Umbilical cord (tissue), 2 donors: Measurements from ENCODE around the gene ADAMTS13. TPM values are rescaled to one million over a fixed set of nuclear protein-coding genes. Genes with fewer than 3 reads are reported as not detected.
A peak's percentile ranks its signal among the peaks of the same experiment; 100 is the strongest.
"Not testable (repeated sequence)": the region's sequence is repeated elsewhere in the genome, so short reads cannot be mapped to it uniquely, and the experiment has no call there.

Source experiments
- DNase-seq: peaks from one replicate; pipeline ENCODE4 v3.0.0-alpha.2; 2015; ENCODE audit warnings: low spot score
- total RNA-seq: library from RNA; depleted of rRNA; stranded (reverse); fragments of >200 nt; gene quantifications from one replicate; pipeline ENCODE4 v1.2.3, GENCODE V29; 2014; ENCODE audit warnings: low replicate concordance; ENCODE audit not compliant: insufficient read depth

The ADAMTS13 gene
- total RNA-seq, 1 donor from 2014 or later = 2.2 TPM

DNA sequence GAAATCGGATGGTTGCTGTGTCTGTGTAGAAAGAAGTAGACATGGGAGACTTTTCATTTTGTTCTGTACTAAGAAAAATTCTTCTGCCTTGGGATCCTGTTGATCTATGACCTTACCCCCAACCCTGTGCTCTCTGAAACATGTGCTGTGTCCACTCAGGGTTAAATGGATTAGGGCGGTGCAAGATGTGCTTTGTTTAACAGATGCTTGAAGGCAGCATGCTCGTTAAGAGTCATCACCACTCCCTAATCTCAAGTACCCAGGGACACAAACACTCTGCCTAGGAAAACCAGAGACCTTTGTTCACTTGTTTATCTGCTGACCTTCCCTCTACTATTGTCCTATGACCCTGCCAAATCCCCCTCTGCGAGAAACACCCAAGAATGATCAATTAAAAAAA, 30.7 kb upstream of the ADAMTS13 start:
- DNase-seq = not testable (repeated sequence)

DNA sequence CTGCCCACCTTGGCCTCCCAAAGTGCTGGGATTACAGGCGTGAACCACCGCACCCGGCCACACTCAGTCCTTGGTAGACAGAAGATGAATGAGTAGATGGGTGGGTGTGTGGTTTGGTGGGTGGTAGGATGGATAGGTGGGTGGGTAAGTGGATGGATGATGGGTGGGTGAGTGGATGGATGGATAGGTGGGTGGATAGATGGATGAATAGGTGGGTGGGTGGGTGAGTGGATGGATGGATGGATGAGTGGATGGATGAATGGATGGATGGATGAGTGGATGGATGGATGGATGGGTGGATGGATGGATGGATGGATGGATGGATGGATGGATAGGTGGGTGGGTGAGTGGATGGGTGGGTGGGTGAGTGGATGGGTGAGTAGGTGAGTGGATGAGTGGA, 29.9 kb upstream of the ADAMTS13 start:
- not testable (repeated sequence) for DNase-seq

DNA sequence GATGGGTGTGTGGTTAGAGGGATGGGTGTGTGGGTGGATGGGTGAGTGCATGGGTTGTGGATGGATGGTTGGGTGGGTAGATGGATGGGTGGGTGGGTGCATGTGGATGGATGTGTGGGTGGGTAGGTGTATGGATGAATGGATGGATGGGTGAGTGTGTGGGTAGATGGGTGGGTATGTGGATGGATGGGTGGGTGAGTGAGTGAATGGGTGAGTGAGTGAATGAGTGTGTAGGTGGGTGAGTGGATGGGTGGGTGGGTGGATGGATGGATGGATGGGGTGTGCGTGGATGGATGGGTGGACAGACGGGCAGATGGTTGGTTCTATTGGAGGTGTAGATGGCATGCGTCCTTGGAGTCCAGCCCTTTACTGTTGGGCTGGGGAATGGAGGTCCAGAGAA, 28.8 kb upstream of the ADAMTS13 start:
- DNase-seq = no peak

GRCh38 chr9:133394687-133395271, 27.4 kb upstream of the ADAMTS13 start:
- DNase-seq = no peak

DNA sequence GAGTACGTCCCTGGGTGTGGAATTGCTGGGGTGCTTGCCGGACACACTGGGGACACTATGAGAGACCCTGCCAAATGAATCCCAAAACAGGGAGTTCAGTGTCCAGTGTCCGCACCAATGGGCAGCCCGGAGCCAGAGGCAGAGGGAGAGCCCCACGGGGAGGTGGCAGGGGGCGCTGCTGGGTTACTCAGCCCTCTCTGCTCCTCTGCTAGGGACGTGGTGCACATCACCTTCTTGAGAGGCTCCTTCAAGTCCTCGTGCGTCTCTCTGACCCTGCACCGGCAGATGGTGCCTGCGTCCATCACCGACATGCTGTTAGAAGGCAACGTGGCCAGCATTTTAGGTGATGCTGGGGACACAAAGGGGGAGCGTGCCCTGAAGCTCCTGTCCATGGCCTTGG, 25.2 kb upstream of the ADAMTS13 start:
- DNase-seq = no peak

- DNase-seq = no peak
Measured at GRCh38 chr9:133397370-133397769, 24.8 kb upstream of the ADAMTS13 start.

GRCh38 chr9:133397895-133398294, 24.3 kb upstream of the ADAMTS13 start:
- no peak for DNase-seq

GRCh38 chr9:133400292-133400691, 21.9 kb upstream of the ADAMTS13 start:
- no peak for DNase-seq

DNA sequence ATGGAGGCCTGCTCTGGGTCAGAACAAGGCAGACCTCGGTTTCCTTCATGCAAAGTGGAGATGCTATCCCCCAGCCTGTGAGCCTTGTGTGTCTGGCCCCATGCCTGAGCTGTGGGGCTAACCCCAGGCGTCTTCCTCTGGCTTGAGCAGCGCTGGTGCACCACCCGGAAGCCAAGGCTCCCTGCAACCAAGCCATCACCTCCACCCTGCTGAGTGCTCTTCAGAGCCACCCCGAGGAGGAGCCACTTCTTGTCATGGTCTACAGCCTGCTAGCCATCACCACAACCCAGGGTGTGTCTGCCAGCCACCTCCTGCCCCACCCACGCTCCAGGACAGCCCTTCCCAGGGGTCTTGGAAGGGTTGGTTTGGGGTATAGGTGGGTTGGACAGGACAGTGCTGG, 20.6 kb upstream of the ADAMTS13 start:
- DNase-seq = no peak

DNA sequence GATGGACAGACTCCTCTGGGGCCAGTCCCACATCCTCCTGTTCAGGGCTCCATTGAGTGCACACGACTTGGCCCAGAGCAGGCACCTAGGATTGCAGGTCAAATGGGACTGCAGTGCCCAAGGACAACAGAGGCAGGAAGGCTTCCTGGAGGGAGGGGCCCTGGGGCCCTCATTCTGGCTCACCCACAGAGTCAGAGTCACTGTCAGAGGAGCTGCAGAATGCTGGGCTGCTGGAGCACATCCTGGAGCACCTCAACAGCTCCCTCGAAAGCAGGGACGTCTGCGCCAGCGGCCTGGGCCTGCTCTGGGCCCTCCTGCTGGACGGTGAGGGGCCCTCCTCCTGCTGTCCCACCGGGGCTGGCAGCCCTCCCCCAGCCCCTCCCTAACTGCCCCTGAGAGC, 19.5 kb upstream of the ADAMTS13 start:
- no peak for DNase-seq

- DNase-seq = no peak
Measured at GRCh38 chr9:133403766-133404453, 18.3 kb upstream of the ADAMTS13 start.

GRCh38 chr9:133404454-133405002, 17.6 kb upstream of the ADAMTS13 start:
- no peak for DNase-seq

GRCh38 chr9:133405508-133406438, 16.4 kb upstream of the ADAMTS13 start:
- DNase-seq = no peak

DNA sequence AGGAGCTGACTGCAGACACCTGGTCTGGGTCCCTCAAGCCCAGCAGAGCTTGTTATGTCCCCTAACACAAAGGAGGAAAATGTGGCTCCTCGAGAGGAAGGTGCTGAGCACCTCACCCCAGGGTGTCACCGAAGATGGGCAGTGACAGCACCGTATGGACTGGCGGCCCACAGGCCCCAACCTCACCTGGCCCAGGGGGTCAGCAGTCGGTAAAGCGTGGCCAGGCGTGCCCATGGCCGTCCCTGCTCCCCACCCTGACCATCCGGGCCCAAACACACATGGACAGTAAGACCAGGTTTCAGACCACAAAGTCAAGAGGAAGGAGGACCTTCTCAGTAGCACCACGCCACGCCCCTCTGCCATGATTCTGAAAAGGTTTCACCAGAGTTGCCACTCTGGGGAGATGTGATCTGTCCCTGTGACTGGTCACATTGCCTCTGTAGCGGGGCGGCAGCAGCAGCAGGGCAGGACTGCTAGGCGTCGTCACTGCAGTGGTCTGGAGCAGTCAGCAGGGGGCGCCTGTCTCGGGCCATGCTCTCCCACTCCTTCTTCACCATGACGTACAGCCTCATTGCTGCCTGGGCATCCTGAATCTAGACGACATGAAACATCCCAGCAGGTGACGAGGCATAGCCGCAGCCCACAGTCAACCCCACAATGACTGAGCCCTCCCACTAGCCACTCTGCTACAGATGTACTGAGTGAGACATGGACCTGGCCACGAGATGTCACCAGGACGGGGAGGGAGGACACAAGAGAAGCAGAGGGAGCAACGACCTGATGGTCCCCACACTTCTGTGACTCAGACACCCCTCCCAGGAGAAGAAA, 15.5 kb upstream of the ADAMTS13 start:
- DNase-seq = peak; percentile 59

GRCh38 chr9:133408042-133408441, 14.1 kb upstream of the ADAMTS13 start:
- no peak for DNase-seq

DNA sequence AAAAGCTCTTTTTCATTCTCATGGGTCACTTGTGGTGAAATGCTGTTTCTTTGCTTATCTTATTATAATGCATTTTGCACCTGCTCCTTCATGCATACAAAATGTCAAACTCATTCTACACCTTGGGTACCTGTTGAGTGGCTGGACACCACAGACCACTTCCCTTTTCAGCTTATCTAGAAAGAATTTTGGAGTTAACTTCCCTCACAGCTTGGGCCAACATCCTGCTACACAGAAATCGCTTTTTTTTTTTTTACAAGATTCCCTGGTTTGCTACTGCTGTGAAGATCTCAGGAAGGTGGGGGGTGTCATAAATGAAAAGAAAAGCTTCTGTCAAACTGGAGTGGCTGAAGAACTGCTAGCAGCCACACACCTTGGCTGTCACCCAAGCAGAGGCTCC, 7.0 kb upstream of the ADAMTS13 start:
- no peak for DNase-seq

DNA sequence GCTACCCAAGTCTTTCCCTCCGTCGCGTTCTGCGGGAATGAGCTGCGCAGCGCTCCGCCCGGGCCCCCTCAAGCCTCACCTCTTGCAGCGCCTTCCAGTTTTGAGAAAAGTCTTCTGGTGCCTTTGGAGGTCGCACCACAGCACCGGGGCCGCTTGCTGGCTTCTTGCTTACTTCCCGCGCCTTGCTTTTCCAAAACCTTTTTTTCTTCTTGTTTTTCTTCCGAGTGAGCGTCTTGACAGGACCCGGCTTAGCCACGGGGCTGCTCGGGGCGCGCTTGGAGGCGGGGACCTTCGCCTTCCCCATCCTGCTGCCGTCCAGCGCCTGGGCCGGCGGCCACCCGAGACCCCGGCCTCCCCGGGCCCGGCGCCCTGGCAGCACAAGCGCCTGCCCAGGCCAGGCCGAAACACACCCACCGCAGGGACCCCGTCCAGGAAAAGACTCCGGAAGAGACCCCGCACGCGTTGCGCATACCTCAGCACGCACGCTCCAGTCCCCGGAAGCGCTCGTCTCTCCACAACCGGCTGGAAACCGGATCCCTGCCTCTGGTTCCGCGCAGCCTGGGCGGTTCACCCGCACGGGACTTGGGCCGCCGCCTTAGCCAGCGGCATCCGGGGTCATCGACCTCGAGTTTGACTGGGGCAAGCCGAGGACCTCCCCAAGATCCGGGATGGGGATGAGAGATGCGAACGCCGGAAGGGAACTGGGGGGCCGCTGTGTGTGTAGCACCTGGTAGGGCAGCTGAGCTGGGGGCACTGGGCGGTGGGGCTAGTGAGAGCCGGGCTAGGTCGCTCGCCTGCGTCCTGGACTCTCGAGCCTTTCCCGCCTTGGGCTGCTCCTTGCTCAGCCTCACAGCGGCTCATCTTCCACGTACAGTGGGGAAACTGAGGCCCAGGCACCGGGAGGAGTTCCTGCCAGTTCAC, 4.4 kb upstream of the ADAMTS13 start, which contains the start of gene REXO4:
TSS of gene REXO4 (minus strand) at position 470 of the 921 bp plus-strand sequence. CDS start at position 304, 166 bp downstream.
- peak; percentile 89 for DNase-seq

DNA sequence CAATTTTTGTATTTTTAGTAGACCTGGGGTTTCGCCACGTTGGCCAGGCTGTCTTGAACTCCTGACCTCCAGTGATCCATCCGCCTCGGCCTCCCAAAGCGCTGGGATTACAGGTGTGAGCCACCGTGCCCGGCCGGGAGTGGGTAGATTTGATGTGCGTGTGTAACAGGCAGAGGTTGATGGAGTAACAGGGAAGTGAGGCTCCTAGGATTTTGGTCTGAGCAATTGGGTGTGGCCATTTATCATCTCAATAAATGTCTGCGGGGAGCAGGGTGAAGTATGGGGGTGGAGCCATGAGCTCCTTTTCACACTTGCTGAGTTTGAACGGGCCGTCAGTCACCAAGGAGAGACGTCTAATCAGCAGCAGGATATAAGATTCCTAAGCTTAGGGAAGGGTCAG, 3.2 kb upstream of the ADAMTS13 start:
- no peak for DNase-seq

DNA sequence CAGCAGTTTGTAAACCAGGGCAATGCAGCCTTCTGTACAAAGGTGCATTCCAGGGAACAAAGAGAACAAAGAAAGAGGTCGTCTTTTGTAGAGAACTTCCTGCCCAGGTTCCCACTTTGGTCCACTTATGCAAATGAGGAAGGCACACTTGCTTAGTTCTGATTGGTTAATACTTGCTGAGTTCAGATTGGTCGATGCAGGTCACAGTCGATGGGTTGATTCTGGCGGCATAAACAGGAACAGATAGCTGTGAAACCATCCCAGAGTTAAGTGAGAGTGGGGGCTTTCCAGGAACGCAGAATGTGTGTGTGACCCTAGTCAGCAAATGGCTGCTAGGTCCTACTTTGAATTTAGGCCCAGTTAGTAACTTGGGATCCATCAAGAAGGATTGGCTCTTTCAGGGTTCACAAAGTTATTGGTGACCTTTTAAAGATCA, 1.8 kb upstream of the ADAMTS13 start:
- DNase-seq = no peak

DNA sequence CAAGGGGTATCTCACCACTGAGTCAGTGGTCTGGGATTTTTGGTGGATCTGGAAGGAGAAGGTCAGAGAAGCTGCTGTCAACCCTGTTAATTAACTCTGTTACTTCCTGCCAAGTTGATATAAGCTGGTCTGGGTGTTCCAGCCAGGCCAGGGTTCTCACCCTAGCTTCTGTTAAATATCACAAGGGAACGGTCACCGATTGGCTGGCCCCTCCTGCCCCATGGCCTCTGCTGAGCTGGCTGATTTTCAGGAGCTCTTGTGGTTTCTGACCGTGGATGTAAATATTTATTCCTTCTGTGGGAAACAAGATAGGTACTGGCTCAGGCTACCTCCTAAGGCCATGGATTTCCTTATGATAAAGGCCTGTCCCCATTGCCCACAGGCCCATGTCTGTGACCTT, 1.0 kb downstream of the ADAMTS13 start:
- no peak for DNase-seq
